SU-DHL-6 (cell line): Measurements from ENCODE around the gene PALB2.

Experiments used
- H2AFZ ChIP-seq: fragments of 200-600 bp; sonication (generic); 2 replicates; pipeline ENCODE4 v1.6.1; 2014; ENCODE audit warnings: low read depth, mild to moderate bottlenecking, moderate library complexity, mixed read lengths, antibody characterized with exemption, low read length; ENCODE audit not compliant: severe bottlenecking
- H3F3A ChIP-seq: fragments of 200-600 bp; shearing (Covaris generic); 2 replicates; pipeline ENCODE4 v1.6.0; 2016; ENCODE audit warnings: antibody characterized with exemption, mild to moderate bottlenecking; ENCODE audit not compliant: insufficient read depth
- H3K27ac ChIP-seq: fragments of 200-600 bp; sonication (generic); 2 replicates; pipeline ENCODE4 v1.5.1; 2016; ENCODE audit warnings: low read depth, mild to moderate bottlenecking, low read length, moderate library complexity, mixed read lengths
- H3K27me3 ChIP-seq: fragments of 200-600 bp; sonication (generic), shearing (Covaris generic); 2 replicates; pipeline ENCODE4 v1.6.0; 2014; ENCODE audit warnings: mild to moderate bottlenecking, low read length
- H3K36me3 ChIP-seq: fragments of 200-600 bp; sonication (generic); 2 replicates; pipeline ENCODE4 v1.6.1; 2014; ENCODE audit warnings: mild to moderate bottlenecking, low read length, mixed read lengths
- H3K4me2 ChIP-seq: fragments of 300-600, 200-600 bp; shearing (Covaris generic), sonication (generic); 2 replicates; pipeline ENCODE4 v1.6.0; 2014; ENCODE audit warnings: low read length, low read depth, mild to moderate bottlenecking; ENCODE audit not compliant: poor library complexity, severe bottlenecking
- H3K4me3 ChIP-seq: fragments of 200-600 bp; sonication (generic); 2 replicates; pipeline ENCODE4 v1.5.1; 2014; ENCODE audit warnings: antibody characterized with exemption, low read length, mild to moderate bottlenecking, mixed read lengths; ENCODE audit not compliant: insufficient read depth, poor library complexity, severe bottlenecking
- H3K79me2 ChIP-seq: fragments of 200-600 bp; sonication (generic); 2 replicates; pipeline ENCODE4 v1.6.1; 2014; ENCODE audit warnings: mild to moderate bottlenecking, low read length, moderate library complexity; ENCODE audit not compliant: insufficient read depth
- H3K9ac ChIP-seq: fragments of 200-600 bp; sonication (generic); 2 replicates; pipeline ENCODE4 v1.7.0; 2014; ENCODE audit warnings: mild to moderate bottlenecking, low read length
- H3K9me2 ChIP-seq: fragments of 200-600 bp; sonication (generic); replicated peaks from 2 replicates; pipeline ENCODE4 v1.6.1; 2014; ENCODE audit warnings: low read length; ENCODE audit not compliant: insufficient read depth
- H3K9me3 ChIP-seq: fragments of 200-600 bp; sonication (generic); 2 replicates; pipeline ENCODE4 v1.6.1; 2014; ENCODE audit warnings: low read length, mixed read lengths; ENCODE audit not compliant: insufficient read depth
- H4K20me1 ChIP-seq: fragments of 200-600 bp; sonication (generic); 2 replicates; pipeline ENCODE4 v1.6.1; 2014; ENCODE audit warnings: low read depth, mild to moderate bottlenecking, antibody characterized with exemption, low read length, moderate library complexity, mixed read lengths
- EZH2phosphoT487 ChIP-seq: fragments of 200-600 bp; sonication (generic), shearing (Covaris generic); conservative IDR thresholded peaks from 2 replicates; pipeline ENCODE4 v1.6.1; 2018; ENCODE audit warnings: mild to moderate bottlenecking, antibody characterized with exemption, low read length, moderate library complexity, mixed read lengths
- TF ChIP-seq, protein P1 (sequence below): fragments of 200-600 bp; sonication (generic); IDR thresholded peaks from one replicate; pipeline ENCODE4 v1.5.1; 2017; ENCODE audit warnings: antibody characterized with exemption, mild to moderate bottlenecking, low read length, moderate library complexity; ENCODE audit not compliant: insufficient read depth, poor library complexity, severe bottlenecking

The PALB2 gene

DNA sequence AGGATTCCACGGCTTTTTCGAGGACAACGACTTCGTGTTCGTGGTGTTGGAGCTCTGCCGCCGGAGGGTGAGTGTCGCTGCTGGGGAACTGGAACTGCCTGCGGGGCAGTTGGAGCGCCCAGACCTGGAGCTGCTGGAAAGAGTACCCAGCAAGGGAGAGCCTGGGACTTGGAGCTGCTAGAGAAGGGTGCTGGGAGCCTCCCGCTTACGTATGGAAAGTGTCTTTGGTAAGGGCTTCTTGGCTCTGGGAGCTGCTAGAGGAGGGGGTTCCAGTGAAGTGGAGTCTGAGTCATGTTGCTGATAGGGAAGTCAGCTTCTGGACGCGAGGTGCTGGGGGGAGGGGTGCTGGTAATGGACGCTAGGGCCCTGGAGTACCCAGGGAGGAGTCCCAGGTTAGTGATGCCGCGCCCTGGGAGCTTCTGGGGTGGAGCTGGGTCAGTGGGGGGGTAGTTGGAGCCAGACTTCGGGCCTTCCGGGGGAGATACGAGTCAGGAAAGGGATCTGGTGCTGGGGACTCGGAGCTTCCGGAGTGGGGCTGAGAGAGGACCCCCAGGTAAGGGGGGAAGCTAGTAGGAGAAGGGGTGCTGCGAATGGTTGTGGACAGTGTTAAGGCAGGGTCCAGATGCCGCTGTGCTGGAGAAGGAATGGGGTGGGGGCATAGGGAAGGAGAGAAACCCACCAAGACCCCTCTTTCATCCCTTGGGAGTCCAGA is 38.3 kb upstream of the PALB2 start:
- H3K27ac ChIP-seq = peak overlapping the region; percentile 70
- peak overlapping the region; percentile 98 for H3K4me3 ChIP-seq
- H3K36me3 ChIP-seq = 0 out of 2 replicates have a peak, but pooled peaks cover 20% of the 10 kb centered on the region
- peak overlapping the region; percentile 98 for H3K9ac ChIP-seq
- TF ChIP-seq, protein P1, sequence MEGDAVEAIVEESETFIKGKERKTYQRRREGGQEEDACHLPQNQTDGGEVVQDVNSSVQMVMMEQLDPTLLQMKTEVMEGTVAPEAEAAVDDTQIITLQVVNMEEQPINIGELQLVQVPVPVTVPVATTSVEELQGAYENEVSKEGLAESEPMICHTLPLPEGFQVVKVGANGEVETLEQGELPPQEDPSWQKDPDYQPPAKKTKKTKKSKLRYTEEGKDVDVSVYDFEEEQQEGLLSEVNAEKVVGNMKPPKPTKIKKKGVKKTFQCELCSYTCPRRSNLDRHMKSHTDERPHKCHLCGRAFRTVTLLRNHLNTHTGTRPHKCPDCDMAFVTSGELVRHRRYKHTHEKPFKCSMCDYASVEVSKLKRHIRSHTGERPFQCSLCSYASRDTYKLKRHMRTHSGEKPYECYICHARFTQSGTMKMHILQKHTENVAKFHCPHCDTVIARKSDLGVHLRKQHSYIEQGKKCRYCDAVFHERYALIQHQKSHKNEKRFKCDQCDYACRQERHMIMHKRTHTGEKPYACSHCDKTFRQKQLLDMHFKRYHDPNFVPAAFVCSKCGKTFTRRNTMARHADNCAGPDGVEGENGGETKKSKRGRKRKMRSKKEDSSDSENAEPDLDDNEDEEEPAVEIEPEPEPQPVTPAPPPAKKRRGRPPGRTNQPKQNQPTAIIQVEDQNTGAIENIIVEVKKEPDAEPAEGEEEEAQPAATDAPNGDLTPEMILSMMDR = no peak
- no peak for TF ChIP-seq EZH2phosphoT487
- no peaks in the 10 kb centered on the region for H4K20me1 ChIP-seq
- H3K79me2 ChIP-seq = peaks cover 46% of the 10 kb centered on the region
- peaks cover 11% of the 10 kb centered on the region; the same call in 1 of the 2 replicates for H3F3A ChIP-seq
- no peaks in the 10 kb centered on the region for H3K9me3 ChIP-seq
- H2AFZ ChIP-seq = peak overlapping the region; percentile 85
- H3K4me2 ChIP-seq = peak overlapping the region; percentile 69
- no peaks in the 10 kb centered on the region for H3K9me2 ChIP-seq
- no peaks in the 10 kb centered on the region for H3K27me3 ChIP-seq

DNA sequence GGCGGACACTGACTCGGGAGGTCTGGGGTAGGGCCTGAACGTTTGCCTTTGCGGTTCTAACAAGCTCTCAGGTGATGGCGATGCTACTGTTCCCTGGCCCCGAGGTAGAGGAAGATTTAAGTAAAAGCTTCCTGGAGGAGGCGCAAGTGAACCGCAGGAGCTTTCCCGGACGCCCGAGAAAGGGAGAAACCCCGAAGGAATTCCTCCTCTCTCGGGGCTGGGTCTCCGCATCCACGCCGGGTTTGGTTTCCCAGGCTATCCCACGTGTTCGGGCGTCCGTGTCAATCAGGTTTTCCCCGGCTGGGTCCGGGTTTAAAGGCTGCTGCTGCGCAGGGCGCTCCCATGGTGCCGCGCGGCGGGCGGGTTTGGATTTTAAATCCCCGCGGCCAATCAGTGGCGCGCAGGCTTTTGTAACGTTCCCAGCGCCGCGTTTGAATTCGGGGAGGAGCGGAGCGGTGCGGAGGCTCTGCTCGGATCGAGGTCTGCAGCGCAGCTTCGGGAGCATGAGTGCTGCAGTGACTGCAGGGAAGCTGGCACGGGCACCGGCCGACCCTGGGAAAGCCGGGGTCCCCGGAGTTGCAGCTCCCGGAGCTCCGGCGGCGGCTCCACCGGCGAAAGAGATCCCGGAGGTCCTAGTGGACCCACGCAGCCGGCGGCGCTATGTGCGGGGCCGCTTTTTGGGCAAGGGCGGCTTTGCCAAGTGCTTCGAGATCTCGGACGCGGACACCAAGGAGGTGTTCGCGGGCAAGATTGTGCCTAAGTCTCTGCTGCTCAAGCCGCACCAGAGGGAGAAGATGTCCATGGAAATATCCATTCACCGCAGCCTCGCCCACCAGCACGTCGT is 37.5 kb upstream of the PALB2 start, which contains the start of gene PLK1:
PLK1 (plus strand) TSS at position 460 of the 844 bp plus-strand sequence; CDS start at position 504, 44 bp downstream.
- 0 out of 2 replicates have a peak, but pooled peaks cover 15% of the 10 kb centered on the region for H3K36me3 ChIP-seq
- TF ChIP-seq, protein P1 = peak; percentile 30
- TF ChIP-seq EZH2phosphoT487 = no peak
- peak within 1 kb of the TSS; percentile 98 for H3K9ac ChIP-seq
- H3F3A ChIP-seq = peaks cover 11% of the 10 kb centered on the region; the same call in 1 of the 2 replicates
- no peaks in the 10 kb centered on the region for H3K27me3 ChIP-seq
- H3K9me3 ChIP-seq = no peaks in the 10 kb centered on the region
- H3K4me3 ChIP-seq = peak within 1 kb of the TSS; percentile 98
- no peaks in the 10 kb centered on the region for H3K9me2 ChIP-seq
- peak within 1 kb of the TSS; percentile 85 for H2AFZ ChIP-seq
- peak within 1 kb of the TSS; percentile 70 for H3K27ac ChIP-seq
- peaks cover 43% of the 10 kb centered on the region for H3K79me2 ChIP-seq
- H4K20me1 ChIP-seq = no peaks in the 10 kb centered on the region
- peak within 1 kb of the TSS; percentile 69 for H3K4me2 ChIP-seq

- no peak overlapping the region for H3K4me3 ChIP-seq
- no peaks in the 10 kb centered on the region for H3K9me3 ChIP-seq
- H3F3A ChIP-seq = peaks cover 11% of the 10 kb centered on the region; the same call in 1 of the 2 replicates
- H3K4me2 ChIP-seq = no peak overlapping the region
- TF ChIP-seq, protein P1 = no peak
- no peak for TF ChIP-seq EZH2phosphoT487
- no peaks in the 10 kb centered on the region for H3K9me2 ChIP-seq
- H3K27ac ChIP-seq = peak overlapping the region; percentile 9; the same call in 1 of the 2 replicates
- H3K9ac ChIP-seq = no peak overlapping the region
- H4K20me1 ChIP-seq = no peaks in the 10 kb centered on the region
- no peaks in the 10 kb centered on the region for H3K27me3 ChIP-seq
- peaks cover 33% of the 10 kb centered on the region for H3K79me2 ChIP-seq
- no peak overlapping the region for H2AFZ ChIP-seq
- H3K36me3 ChIP-seq = 0 out of 2 replicates have a peak, but pooled peaks cover 8% of the 10 kb centered on the region
Measured at GRCh38 chr16:23676924-23677480, 35.9 kb upstream of the PALB2 start.
